Measurements from ENCODE around the gene ZNF132.

ZNF132 gene

DNA sequence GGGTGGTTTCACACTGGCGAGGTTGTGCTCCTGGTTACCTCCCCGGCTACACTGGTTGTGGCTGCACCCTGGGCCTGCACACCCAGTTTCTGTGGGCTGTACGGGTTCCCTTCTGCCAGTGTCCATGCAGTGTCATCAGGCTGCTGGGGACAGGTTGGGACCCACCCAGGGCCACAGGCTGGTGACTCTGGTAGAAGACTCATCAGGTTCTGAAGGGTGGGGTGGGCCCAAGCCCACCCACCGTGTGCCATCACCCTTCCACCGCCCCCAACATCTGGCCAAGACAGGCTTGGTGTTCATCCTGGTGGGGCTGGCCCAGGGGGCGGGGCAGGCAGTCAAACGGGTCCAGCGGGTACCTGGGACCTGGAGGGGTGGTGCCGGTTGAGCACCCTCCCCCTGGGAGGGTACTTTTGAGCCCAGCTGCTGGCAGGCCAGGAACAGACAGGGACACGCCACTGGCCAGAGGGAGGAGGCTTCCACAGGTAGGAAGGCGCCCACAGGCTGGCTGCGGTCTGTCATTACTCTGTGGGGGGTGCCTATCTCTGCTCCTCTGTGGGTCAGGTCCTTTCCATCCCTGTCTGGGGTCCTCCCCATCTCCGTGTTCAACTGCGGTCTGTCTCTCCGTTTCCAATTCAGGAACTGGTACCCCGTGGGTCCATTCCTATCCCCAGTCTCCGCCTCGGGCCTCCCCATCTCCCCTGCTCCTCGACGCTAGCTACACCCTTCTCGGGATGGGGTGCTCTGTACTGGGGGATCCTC is 44.6 kb downstream of the ZNF132 start, which contains the start of gene RNF225 (continued):
- no peak for TF ChIP-seq HOXD13 (CRISPR knock-in tag; IDR thresholded peaks at IDR 0.05; ENCODE audit: borderline replicate concordance)
- no peak for TF ChIP-seq ZNF707 (tag by site-specific recombination; IDR thresholded peaks at IDR 0.05)
- TF ChIP-seq ZNF10 (tag by site-specific recombination; IDR thresholded peaks at IDR 0.05): no peak
- TF ChIP-seq ZNF596 (tag by site-specific recombination; IDR thresholded peaks at IDR 0.05): no peak
- no peak for TF ChIP-seq ZNF140 (tag by site-specific recombination; IDR thresholded peaks at IDR 0.05)
- TF ChIP-seq ZNF214 (tag by site-specific recombination; IDR thresholded peaks at IDR 0.05; ENCODE audit: borderline replicate concordance): no peak
- TF ChIP-seq, protein P1, sequence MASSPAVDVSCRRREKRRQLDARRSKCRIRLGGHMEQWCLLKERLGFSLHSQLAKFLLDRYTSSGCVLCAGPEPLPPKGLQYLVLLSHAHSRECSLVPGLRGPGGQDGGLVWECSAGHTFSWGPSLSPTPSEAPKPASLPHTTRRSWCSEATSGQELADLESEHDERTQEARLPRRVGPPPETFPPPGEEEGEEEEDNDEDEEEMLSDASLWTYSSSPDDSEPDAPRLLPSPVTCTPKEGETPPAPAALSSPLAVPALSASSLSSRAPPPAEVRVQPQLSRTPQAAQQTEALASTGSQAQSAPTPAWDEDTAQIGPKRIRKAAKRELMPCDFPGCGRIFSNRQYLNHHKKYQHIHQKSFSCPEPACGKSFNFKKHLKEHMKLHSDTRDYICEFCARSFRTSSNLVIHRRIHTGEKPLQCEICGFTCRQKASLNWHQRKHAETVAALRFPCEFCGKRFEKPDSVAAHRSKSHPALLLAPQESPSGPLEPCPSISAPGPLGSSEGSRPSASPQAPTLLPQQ (tag by site-specific recombination; IDR thresholded peaks at IDR 0.05): peak; percentile 58; the same call in 1 of the 2 replicates
- no peak for TF ChIP-seq ZNF114 (tag by site-specific recombination; IDR thresholded peaks at IDR 0.05)
- TF ChIP-seq, protein P2, sequence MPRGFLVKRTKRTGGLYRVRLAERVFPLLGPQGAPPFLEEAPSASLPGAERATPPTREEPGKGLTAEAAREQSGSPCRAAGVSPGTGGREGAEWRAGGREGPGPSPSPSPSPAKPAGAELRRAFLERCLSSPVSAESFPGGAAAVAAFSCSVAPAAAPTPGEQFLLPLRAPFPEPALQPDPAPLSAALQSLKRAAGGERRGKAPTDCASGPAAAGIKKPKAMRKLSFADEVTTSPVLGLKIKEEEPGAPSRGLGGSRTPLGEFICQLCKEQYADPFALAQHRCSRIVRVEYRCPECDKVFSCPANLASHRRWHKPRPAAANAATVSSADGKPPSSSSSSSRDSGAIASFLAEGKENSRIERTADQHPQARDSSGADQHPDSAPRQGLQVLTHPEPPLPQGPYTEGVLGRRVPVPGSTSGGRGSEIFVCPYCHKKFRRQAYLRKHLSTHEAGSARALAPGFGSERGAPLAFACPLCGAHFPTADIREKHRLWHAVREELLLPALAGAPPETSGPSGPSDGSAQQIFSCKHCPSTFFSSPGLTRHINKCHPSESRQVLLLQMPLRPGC (tag by site-specific recombination; IDR thresholded peaks at IDR 0.05): no peak
- TF ChIP-seq ZBTB1 (tag by site-specific recombination; IDR thresholded peaks at IDR 0.05): no peak
- TF ChIP-seq, protein P3, sequence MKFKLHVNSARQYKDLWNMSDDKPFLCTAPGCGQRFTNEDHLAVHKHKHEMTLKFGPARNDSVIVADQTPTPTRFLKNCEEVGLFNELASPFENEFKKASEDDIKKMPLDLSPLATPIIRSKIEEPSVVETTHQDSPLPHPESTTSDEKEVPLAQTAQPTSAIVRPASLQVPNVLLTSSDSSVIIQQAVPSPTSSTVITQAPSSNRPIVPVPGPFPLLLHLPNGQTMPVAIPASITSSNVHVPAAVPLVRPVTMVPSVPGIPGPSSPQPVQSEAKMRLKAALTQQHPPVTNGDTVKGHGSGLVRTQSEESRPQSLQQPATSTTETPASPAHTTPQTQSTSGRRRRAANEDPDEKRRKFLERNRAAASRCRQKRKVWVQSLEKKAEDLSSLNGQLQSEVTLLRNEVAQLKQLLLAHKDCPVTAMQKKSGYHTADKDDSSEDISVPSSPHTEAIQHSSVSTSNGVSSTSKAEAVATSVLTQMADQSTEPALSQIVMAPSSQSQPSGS (tag by site-specific recombination; IDR thresholded peaks at IDR 0.05; ENCODE audit: low read depth): no peak
- no peak for TF ChIP-seq REPIN1 (tag by site-specific recombination; IDR thresholded peaks at IDR 0.05; ENCODE audit: low read depth)
- TF ChIP-seq, protein P4, sequence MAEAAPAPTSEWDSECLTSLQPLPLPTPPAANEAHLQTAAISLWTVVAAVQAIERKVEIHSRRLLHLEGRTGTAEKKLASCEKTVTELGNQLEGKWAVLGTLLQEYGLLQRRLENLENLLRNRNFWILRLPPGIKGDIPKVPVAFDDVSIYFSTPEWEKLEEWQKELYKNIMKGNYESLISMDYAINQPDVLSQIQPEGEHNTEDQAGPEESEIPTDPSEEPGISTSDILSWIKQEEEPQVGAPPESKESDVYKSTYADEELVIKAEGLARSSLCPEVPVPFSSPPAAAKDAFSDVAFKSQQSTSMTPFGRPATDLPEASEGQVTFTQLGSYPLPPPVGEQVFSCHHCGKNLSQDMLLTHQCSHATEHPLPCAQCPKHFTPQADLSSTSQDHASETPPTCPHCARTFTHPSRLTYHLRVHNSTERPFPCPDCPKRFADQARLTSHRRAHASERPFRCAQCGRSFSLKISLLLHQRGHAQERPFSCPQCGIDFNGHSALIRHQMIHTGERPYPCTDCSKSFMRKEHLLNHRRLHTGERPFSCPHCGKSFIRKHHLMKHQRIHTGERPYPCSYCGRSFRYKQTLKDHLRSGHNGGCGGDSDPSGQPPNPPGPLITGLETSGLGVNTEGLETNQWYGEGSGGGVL (tag by site-specific recombination; IDR thresholded peaks at IDR 0.05): peak; percentile 43; the same call in 1 of the 2 replicates
- no peak for TF ChIP-seq ZNF701 (tag by site-specific recombination; IDR thresholded peaks at IDR 0.05)
- no peak for TF ChIP-seq ZFP3 (tag by site-specific recombination; IDR thresholded peaks at IDR 0.05; ENCODE audit: low read depth)
- no peak for TF ChIP-seq YY2 (tag by site-specific recombination; IDR thresholded peaks at IDR 0.05)
- no peak for TF ChIP-seq ZFHX2 (tag by site-specific recombination; conservative IDR thresholded peaks at IDR 0.05)
- TF ChIP-seq ZNF660 (tag by site-specific recombination; IDR thresholded peaks at IDR 0.05): no peak
- no peak for TF ChIP-seq ZNF394 (tag by site-specific recombination; IDR thresholded peaks at IDR 0.05; ENCODE audit: borderline replicate concordance)
- TF ChIP-seq KLF9 (tag by site-specific recombination; IDR thresholded peaks at IDR 0.05; ENCODE audit: low read depth): peak; percentile 82
- TF ChIP-seq, protein P5, sequence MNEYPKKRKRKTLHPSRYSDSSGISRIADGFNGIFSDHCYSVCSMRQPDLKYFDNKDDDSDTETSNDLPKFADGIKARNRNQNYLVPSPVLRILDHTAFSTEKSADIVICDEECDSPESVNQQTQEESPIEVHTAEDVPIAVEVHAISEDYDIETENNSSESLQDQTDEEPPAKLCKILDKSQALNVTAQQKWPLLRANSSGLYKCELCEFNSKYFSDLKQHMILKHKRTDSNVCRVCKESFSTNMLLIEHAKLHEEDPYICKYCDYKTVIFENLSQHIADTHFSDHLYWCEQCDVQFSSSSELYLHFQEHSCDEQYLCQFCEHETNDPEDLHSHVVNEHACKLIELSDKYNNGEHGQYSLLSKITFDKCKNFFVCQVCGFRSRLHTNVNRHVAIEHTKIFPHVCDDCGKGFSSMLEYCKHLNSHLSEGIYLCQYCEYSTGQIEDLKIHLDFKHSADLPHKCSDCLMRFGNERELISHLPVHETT (tag by site-specific recombination; IDR thresholded peaks at IDR 0.05): no peak
- TF ChIP-seq, protein P6, sequence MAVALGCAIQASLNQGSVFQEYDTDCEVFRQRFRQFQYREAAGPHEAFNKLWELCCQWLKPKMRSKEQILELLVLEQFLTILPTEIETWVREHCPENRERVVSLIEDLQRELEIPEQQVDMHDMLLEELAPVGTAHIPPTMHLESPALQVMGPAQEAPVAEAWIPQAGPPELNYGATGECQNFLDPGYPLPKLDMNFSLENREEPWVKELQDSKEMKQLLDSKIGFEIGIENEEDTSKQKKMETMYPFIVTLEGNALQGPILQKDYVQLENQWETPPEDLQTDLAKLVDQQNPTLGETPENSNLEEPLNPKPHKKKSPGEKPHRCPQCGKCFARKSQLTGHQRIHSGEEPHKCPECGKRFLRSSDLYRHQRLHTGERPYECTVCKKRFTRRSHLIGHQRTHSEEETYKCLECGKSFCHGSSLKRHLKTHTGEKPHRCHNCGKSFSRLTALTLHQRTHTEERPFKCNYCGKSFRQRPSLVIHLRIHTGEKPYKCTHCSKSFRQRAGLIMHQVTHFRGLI (tag by site-specific recombination; IDR thresholded peaks at IDR 0.05): 0 out of 2 replicates have a peak, but pooled peaks have one; percentile 52
- TF ChIP-seq ZNF221 (tag by site-specific recombination; IDR thresholded peaks at IDR 0.05; ENCODE audit: borderline replicate concordance): no peak
- TF ChIP-seq ZNF19 (tag by site-specific recombination; IDR thresholded peaks at IDR 0.05; ENCODE audit: low read depth): no peak
- no peak for TF ChIP-seq ZNF677 (tag by site-specific recombination; IDR thresholded peaks at IDR 0.05)
- no peak for TF ChIP-seq BCL11A (tag by site-specific recombination; IDR thresholded peaks at IDR 0.05; ENCODE audit: low read depth)
- TF ChIP-seq, protein P7, sequence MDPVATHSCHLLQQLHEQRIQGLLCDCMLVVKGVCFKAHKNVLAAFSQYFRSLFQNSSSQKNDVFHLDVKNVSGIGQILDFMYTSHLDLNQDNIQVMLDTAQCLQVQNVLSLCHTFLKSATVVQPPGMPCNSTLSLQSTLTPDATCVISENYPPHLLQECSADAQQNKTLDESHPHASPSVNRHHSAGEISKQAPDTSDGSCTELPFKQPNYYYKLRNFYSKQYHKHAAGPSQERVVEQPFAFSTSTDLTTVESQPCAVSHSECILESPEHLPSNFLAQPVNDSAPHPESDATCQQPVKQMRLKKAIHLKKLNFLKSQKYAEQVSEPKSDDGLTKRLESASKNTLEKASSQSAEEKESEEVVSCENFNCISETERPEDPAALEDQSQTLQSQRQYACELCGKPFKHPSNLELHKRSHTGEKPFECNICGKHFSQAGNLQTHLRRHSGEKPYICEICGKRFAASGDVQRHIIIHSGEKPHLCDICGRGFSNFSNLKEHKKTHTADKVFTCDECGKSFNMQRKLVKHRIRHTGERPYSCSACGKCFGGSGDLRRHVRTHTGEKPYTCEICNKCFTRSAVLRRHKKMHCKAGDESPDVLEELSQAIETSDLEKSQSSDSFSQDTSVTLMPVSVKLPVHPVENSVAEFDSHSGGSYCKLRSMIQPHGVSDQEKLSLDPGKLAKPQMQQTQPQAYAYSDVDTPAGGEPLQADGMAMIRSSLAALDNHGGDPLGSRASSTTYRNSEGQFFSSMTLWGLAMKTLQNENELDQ (tag by site-specific recombination; IDR thresholded peaks at IDR 0.05; ENCODE audit: low read depth): no peak
- peak; percentile 75; the same call in 1 of the 2 replicates for TF ChIP-seq ZFP69B (tag by site-specific recombination; IDR thresholded peaks at IDR 0.05)
